GM12873 (cell line): ENCODE data around the gene ZFR2.

Experiments used
- CTCF ChIP-seq: IDR thresholded peaks from 2 replicates; pipeline ENCODE4 v1.5.1; 2012; ENCODE audit warnings: low read depth, mild to moderate bottlenecking, moderate library complexity, low read length, control low read depth; ENCODE audit not compliant: insufficient read depth; ENCODE audit errors: missing control alignments

The ZFR2 gene

DNA sequence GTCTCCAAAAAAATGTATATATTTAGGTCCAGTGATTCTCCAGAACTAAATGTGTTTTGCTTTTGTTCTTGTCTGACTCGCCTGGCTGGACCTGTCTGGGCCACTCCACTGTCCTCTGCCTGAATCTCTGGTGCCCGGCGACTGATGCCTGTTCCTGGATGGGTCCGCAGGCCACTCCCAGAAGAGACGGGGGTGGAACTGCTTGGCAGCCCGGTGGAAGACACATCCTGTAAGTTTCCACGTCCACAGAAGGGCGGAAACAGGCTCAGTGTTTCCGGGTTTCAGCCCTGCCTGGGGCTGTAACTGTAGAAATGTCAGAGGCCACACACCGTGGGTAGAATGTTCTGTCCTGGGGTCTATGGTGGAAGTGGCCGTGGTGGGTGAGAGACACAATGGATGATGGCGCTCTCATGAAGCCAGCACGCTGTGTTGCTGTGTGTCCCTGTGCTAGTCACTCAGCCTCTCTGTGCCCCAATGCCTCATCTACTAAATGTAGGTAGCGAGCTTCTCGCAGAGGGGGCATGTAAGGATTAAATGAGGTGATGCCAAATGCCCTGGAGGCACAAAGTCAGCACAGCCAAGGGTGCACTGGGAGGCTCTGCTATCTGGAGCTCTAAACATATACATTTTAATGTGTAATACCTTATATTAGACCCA, 33.6 kb upstream of the ZFR2 start:
- no peak for TF ChIP-seq CTCF

GRCh38 chr19:3899531-3900294, 30.9 kb upstream of the ZFR2 start:
- no peak for TF ChIP-seq CTCF

DNA sequence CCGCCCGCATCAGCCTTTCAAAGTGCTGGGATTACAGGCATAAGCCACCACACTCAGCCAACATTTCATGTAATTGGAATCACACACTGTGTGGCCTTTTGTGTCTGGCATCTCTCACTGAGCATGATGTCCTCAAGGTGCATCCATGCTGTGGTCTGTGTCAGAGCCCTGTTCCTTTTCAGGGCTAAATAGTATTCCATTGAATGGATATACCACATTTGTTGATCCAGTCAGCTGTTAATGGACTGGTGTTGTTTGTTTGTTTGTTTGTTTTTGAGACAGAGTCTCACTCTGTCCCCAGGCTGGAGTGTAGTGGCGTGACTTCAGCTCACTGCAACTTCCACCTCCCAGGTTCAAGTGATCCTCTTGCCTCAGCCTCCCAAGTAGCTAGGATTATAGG, 29.6 kb upstream of the ZFR2 start:
- TF ChIP-seq CTCF, result no peak

GRCh38 chr19:3897936-3898335, 29.1 kb upstream of the ZFR2 start:
- TF ChIP-seq CTCF, result no peak

DNA sequence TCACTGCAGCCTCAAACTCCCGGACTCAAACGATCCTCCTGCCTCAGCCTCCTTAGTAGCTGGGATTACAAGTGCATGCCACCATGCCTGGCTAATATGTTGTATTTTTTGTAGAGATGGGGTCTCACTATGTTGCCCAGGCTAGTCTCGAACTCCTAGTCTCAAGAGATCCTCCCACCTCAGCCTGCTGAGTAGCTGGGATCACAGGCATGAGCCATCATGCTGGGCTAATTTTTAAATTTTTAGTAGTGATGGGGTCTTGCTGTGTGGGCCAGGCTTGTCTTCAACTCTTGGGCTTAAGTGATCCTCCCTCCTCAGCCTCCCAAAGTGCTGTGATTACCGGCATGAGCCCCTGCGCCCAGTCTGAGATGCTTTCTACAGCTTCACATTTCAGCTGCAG, 26.9 kb upstream of the ZFR2 start:
- TF ChIP-seq CTCF, result no peak

- TF ChIP-seq CTCF, result no peak
These were observed 24.8 kb upstream of the ZFR2 start for GRCh38 chr19:3893509-3894179.

GRCh38 chr19:3890591-3890990, 21.8 kb upstream of the ZFR2 start:
- TF ChIP-seq CTCF, result no peak
